ENCODE measurements around the gene MIB1. TPM values are rescaled to one million over a fixed set of nuclear protein-coding genes. Genes with fewer than 3 reads are reported as not detected.
"Not testable (repeated sequence)": the region's sequence is repeated elsewhere in the genome, so short reads cannot be mapped to it uniquely, and the experiment has no call there.

The MIB1 gene
- total and polyA plus RNA-seq, 2 donors (not counting 1 experiment from before 2014, with no cell fraction given), result 22.3 to 51.0 TPM

- Histone ChIP-seq H3K4me3 (replicated peaks in 1 of 4; ENCODE audit: control extremely low read depth in 1 of 4, insufficient read depth in 1 of 4, low read depth in 3 of 4, low read length in 4 of 4) (no peak overlapping the region), H3K27me3 (ENCODE audit: control insufficient read depth, insufficient read depth, low read length) (no peaks in the 10 kb centered on the region), H3K27ac (ENCODE audit: insufficient read depth, low read length) (no peak overlapping the region), H3K9me3 (ENCODE audit: control insufficient read depth, insufficient read depth, low read depth, low read length) (no peaks in the 10 kb centered on the region), H3K9ac (ENCODE audit: insufficient read depth, low read length) (no peak overlapping the region), H4K20me1 (ENCODE audit: control insufficient read depth, extremely low read depth, insufficient read depth, low read length) (no peaks in the 10 kb centered on the region), H3K4me2 (ENCODE audit: extremely low read depth, insufficient read depth, low read length) (no peak overlapping the region), H3K36me3 (ENCODE audit: control insufficient read depth, insufficient read depth, low read length) (no peaks in the 10 kb centered on the region), H3K79me2 (ENCODE audit: control insufficient read depth, insufficient read depth, low read length) (no peaks in the 10 kb centered on the region), H3K4me1 (ENCODE audit: control insufficient read depth, extremely low read depth, insufficient read depth, low read length) (no peaks in the 10 kb centered on the region), H2AFZ (ENCODE audit: low read length) (no peak overlapping the region)
- no peak for DNase-seq (ENCODE audit: low read depth in 2 of 2)
- TF ChIP-seq, protein P1, sequence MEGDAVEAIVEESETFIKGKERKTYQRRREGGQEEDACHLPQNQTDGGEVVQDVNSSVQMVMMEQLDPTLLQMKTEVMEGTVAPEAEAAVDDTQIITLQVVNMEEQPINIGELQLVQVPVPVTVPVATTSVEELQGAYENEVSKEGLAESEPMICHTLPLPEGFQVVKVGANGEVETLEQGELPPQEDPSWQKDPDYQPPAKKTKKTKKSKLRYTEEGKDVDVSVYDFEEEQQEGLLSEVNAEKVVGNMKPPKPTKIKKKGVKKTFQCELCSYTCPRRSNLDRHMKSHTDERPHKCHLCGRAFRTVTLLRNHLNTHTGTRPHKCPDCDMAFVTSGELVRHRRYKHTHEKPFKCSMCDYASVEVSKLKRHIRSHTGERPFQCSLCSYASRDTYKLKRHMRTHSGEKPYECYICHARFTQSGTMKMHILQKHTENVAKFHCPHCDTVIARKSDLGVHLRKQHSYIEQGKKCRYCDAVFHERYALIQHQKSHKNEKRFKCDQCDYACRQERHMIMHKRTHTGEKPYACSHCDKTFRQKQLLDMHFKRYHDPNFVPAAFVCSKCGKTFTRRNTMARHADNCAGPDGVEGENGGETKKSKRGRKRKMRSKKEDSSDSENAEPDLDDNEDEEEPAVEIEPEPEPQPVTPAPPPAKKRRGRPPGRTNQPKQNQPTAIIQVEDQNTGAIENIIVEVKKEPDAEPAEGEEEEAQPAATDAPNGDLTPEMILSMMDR (conservative IDR thresholded peaks at IDR 0.05 in 1 of 2, IDR thresholded peaks at IDR 0.05 in 1 of 2; ENCODE audit: low read depth in 1 of 2, low read length in 2 of 2), result no peak
Measured at GRCh38 chr18:21774722-21775121, 34.1 kb downstream of the MIB1 start.

DNA sequence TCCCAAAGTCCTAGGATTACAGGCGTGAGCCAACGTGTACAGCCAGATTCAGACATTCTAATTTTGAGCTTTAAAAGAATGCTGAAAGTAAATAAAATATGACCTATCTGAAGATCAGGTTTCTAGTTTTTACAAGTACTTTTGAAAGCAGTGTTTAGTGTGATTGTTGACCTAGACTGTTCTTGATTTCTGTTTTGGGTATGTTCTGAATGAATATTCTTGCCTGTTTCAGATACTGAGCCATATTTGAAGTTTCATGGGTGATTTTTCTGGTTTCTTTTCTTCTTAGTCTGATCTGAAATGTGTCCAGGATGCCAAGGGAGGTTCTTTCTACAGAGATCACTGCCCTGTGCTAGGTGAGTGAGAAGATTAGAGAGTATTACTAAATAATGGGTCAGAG is 37.2 kb downstream of the MIB1 start:
- Histone ChIP-seq H3K4me2 (ENCODE audit: extremely low read depth, insufficient read depth, low read length) (no peak overlapping the region), H3K9me3 (ENCODE audit: control insufficient read depth, insufficient read depth, low read depth, low read length) (no peaks in the 10 kb centered on the region), H3K36me3 (ENCODE audit: control insufficient read depth, insufficient read depth, low read length) (peaks cover 2% of the 10 kb centered on the region), H3K27ac (ENCODE audit: insufficient read depth, low read length) (no peak overlapping the region), H3K9ac (ENCODE audit: insufficient read depth, low read length) (no peak overlapping the region), H4K20me1 (ENCODE audit: control insufficient read depth, extremely low read depth, insufficient read depth, low read length) (no peaks in the 10 kb centered on the region), H3K4me1 (ENCODE audit: control insufficient read depth, extremely low read depth, insufficient read depth, low read length) (no peaks in the 10 kb centered on the region), H3K27me3 (ENCODE audit: control insufficient read depth, insufficient read depth, low read length) (no peaks in the 10 kb centered on the region), H3K79me2 (ENCODE audit: control insufficient read depth, insufficient read depth, low read length) (no peaks in the 10 kb centered on the region), H3K4me3 (replicated peaks in 1 of 4; ENCODE audit: control extremely low read depth in 1 of 4, insufficient read depth in 1 of 4, low read depth in 3 of 4, low read length in 4 of 4) (no peak overlapping the region), H2AFZ (ENCODE audit: low read length) (no peak overlapping the region)
- no peak for DNase-seq (ENCODE audit: low read depth in 2 of 2)
- no peak for TF ChIP-seq EZH2 (IDR thresholded peaks at IDR 0.05; ENCODE audit: low read length, missing control alignments)
- TF ChIP-seq, protein P1 (conservative IDR thresholded peaks at IDR 0.05 in 1 of 2, IDR thresholded peaks at IDR 0.05 in 1 of 2; ENCODE audit: low read depth in 1 of 2, low read length in 2 of 2), result no peak

GRCh38 chr18:21786526-21786925 is 45.9 kb downstream of the MIB1 start:
- Histone ChIP-seq H3K27me3 (ENCODE audit: control insufficient read depth, insufficient read depth, low read length) (no peaks in the 10 kb centered on the region), H2AFZ (ENCODE audit: low read length) (no peak overlapping the region), H3K9me3 (ENCODE audit: control insufficient read depth, insufficient read depth, low read depth, low read length) (no peaks in the 10 kb centered on the region), H3K36me3 (ENCODE audit: control insufficient read depth, insufficient read depth, low read length) (peaks cover 3% of the 10 kb centered on the region), H3K4me2 (ENCODE audit: extremely low read depth, insufficient read depth, low read length) (no peak overlapping the region), H3K79me2 (ENCODE audit: control insufficient read depth, insufficient read depth, low read length) (no peaks in the 10 kb centered on the region), H3K27ac (ENCODE audit: insufficient read depth, low read length) (no peak overlapping the region), H3K4me3 (replicated peaks in 1 of 4; ENCODE audit: control extremely low read depth in 1 of 4, insufficient read depth in 1 of 4, low read depth in 3 of 4, low read length in 4 of 4) (no peak overlapping the region), H3K4me1 (ENCODE audit: control insufficient read depth, extremely low read depth, insufficient read depth, low read length) (no peaks in the 10 kb centered on the region), H3K9ac (ENCODE audit: insufficient read depth, low read length) (no peak overlapping the region), H4K20me1 (ENCODE audit: control insufficient read depth, extremely low read depth, insufficient read depth, low read length) (no peaks in the 10 kb centered on the region)
- TF ChIP-seq EZH2 (IDR thresholded peaks at IDR 0.05; ENCODE audit: low read length, missing control alignments), result no peak
- TF ChIP-seq, protein P1 (conservative IDR thresholded peaks at IDR 0.05 in 1 of 2, IDR thresholded peaks at IDR 0.05 in 1 of 2; ENCODE audit: low read depth in 1 of 2, low read length in 2 of 2), result no peak
- no peak for DNase-seq (ENCODE audit: low read depth in 2 of 2)

DNA sequence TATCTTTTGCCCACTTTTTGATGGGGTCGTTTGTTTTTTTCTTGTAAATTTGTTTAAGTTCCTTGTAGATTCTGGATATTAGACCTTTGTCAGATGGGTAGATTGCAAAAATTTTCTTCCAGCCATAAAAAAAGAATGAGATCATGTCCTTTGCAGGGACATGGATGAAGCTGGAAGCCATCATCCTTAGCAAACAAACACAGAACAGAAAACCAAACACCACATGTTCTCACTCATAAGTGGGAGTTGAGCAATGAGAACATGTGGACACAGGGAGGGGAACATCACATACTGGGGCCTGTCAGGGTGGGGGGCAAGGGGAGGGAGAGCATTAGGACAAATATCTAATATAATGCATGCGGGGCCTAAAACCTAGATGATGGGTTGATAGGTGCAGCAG is 55.5 kb downstream of the MIB1 start:
- not testable (repeated sequence) for H3K36me3 ChIP-seq (ENCODE audit: control insufficient read depth, insufficient read depth, low read length); H4K20me1 ChIP-seq (ENCODE audit: control insufficient read depth, extremely low read depth, insufficient read depth, low read length); H3K9ac ChIP-seq (ENCODE audit: insufficient read depth, low read length); H2AFZ ChIP-seq (ENCODE audit: low read length); H3K79me2 ChIP-seq (ENCODE audit: control insufficient read depth, insufficient read depth, low read length); H3K9me3 ChIP-seq (ENCODE audit: control insufficient read depth, insufficient read depth, low read depth, low read length); H3K4me2 ChIP-seq (ENCODE audit: extremely low read depth, insufficient read depth, low read length); H3K27ac ChIP-seq (ENCODE audit: insufficient read depth, low read length); H3K4me3 ChIP-seq (replicated peaks in 1 of 4; ENCODE audit: control extremely low read depth in 1 of 4, insufficient read depth in 1 of 4, low read depth in 3 of 4, low read length in 4 of 4); H3K4me1 ChIP-seq (ENCODE audit: control insufficient read depth, extremely low read depth, insufficient read depth, low read length); H3K27me3 ChIP-seq (ENCODE audit: control insufficient read depth, insufficient read depth, low read length)
- peak in 1 of 2 donors; percentile 11 for DNase-seq (ENCODE audit: low read depth in 2 of 2)

Data from fibroblast of lung (primary cell).